Measurements from ENCODE around the gene NBEAL2.

NBEAL2 gene

GRCh38 chr3:47000922-47001730, 21.7 kb downstream of the NBEAL2 start:
- no peak for DNase-seq

- DNase-seq, result no peak
Measured at GRCh38 chr3:47001731-47002170, 22.3 kb downstream of the NBEAL2 start.

GRCh38 chr3:47002171-47003055, 22.9 kb downstream of the NBEAL2 start:
- no peak for DNase-seq

- no peak for DNase-seq
Measured at GRCh38 chr3:47003056-47003410, 23.6 kb downstream of the NBEAL2 start.

- no peak for DNase-seq
Measured at GRCh38 chr3:47003461-47004368, 24.2 kb downstream of the NBEAL2 start.

- no peak for DNase-seq
Measured at GRCh38 chr3:47004369-47005211, 25.1 kb downstream of the NBEAL2 start.

GRCh38 chr3:47005212-47006144, 26.0 kb downstream of the NBEAL2 start:
- no peak for DNase-seq

GRCh38 chr3:47006145-47006651, 26.7 kb downstream of the NBEAL2 start:
- DNase-seq, result no peak

GRCh38 chr3:47007001-47007400, 27.5 kb downstream of the NBEAL2 start:
- DNase-seq, result no peak

GRCh38 chr3:47007482-47008233, 28.2 kb downstream of the NBEAL2 start:
- no peak for DNase-seq

GRCh38 chr3:47008234-47008796, 28.8 kb downstream of the NBEAL2 start:
- DNase-seq, result no peak

- DNase-seq, result no peak
Measured at GRCh38 chr3:47008851-47009224, 29.4 kb downstream of the NBEAL2 start.

- no peak for DNase-seq
Measured at GRCh38 chr3:47009225-47010110, 30.0 kb downstream of the NBEAL2 start.

GRCh38 chr3:47010111-47010712, 30.7 kb downstream of the NBEAL2 start:
- no peak for DNase-seq

- DNase-seq, result no peak
Measured at GRCh38 chr3:47010910-47011309, 31.4 kb downstream of the NBEAL2 start.

GRCh38 chr3:47011371-47011770, 31.9 kb downstream of the NBEAL2 start:
- no peak for DNase-seq

- DNase-seq, result no peak
Measured at GRCh38 chr3:47012342-47013230, 33.1 kb downstream of the NBEAL2 start.
